HG03378 (cell line): ENCODE data around the gene FAM120B.
"Not testable (repeated sequence)": the region's sequence is repeated elsewhere in the genome, so short reads cannot be mapped to it uniquely, and the experiment has no call there.

ENCODE experiments used
- ATAC-seq: cut with Tn5 transposase; IDR thresholded peaks from one replicate; pipeline ENCODE4 v1.9.1; 2021; ENCODE audit warnings: mild to moderate bottlenecking, moderate library complexity; ENCODE audit not compliant: unreplicated experiment

Gene FAM120B

GRCh38 chr6:170355190-170355589 lies 48.6 kb downstream of the FAM120B start:
- not testable (repeated sequence) for ATAC-seq

- ATAC-seq: no peak
Measured at GRCh38 chr6:170355661-170356060, 49.1 kb downstream of the FAM120B start.

GRCh38 chr6:170357812-170358211 lies 51.3 kb downstream of the FAM120B start:
- no peak for ATAC-seq

- no peak for ATAC-seq
Measured at GRCh38 chr6:170358496-170358895, 51.9 kb downstream of the FAM120B start.

GRCh38 chr6:170360476-170360875 lies 53.9 kb downstream of the FAM120B start:
- ATAC-seq: no peak

- no peak for ATAC-seq
Measured at GRCh38 chr6:170361335-170361734, 54.8 kb downstream of the FAM120B start.

- no peak for ATAC-seq
Measured at GRCh38 chr6:170362121-170362520, 55.6 kb downstream of the FAM120B start.

GRCh38 chr6:170363255-170363654 lies 56.7 kb downstream of the FAM120B start:
- no peak for ATAC-seq

GRCh38 chr6:170365121-170365520 lies 58.6 kb downstream of the FAM120B start:
- no peak for ATAC-seq

GRCh38 chr6:170365593-170365992 lies 59.0 kb downstream of the FAM120B start:
- no peak for ATAC-seq

GRCh38 chr6:170366248-170366960 lies 59.8 kb downstream of the FAM120B start:
- ATAC-seq: no peak

GRCh38 chr6:170367241-170367640 lies 60.7 kb downstream of the FAM120B start:
- no peak for ATAC-seq

- no peak for ATAC-seq
Measured at GRCh38 chr6:170368544-170368943, 62.0 kb downstream of the FAM120B start.

GRCh38 chr6:170369403-170369802 lies 62.8 kb downstream of the FAM120B start:
- no peak for ATAC-seq

GRCh38 chr6:170370416-170370815 lies 63.9 kb downstream of the FAM120B start:
- no peak for ATAC-seq

GRCh38 chr6:170371080-170371479 lies 64.5 kb downstream of the FAM120B start:
- ATAC-seq: no peak

- ATAC-seq: no peak
Measured at GRCh38 chr6:170371588-170371987, 65.0 kb downstream of the FAM120B start.

- no peak for ATAC-seq
Measured at GRCh38 chr6:170372380-170373325, 66.1 kb downstream of the FAM120B start.

GRCh38 chr6:170374571-170375444 lies 68.2 kb downstream of the FAM120B start:
- ATAC-seq: no peak

GRCh38 chr6:170375661-170376060 lies 69.1 kb downstream of the FAM120B start:
- ATAC-seq: no peak
